Measurements from ENCODE around the gene UGT1A6.

DNA sequence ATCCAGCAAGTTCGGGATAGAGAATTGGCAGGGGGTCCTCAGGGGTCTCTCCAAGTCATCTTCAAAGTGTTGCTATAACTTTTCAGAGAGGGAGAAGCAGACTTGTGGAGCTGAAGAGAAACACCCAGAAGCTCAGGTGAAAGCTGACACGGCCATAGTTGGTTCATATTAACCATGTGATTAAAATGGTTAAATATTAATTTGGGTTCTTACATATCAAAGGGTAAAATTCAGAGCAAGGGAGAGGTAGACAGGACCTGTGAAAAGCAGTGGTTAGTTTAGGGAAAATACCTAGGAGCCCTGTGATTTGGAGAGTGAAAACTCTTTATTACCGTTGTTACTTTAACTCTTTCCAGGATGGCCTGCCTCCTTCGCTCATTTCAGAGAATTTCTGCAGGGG lies at the start of gene UGT1A6:
- TF ChIP-seq, protein P1, sequence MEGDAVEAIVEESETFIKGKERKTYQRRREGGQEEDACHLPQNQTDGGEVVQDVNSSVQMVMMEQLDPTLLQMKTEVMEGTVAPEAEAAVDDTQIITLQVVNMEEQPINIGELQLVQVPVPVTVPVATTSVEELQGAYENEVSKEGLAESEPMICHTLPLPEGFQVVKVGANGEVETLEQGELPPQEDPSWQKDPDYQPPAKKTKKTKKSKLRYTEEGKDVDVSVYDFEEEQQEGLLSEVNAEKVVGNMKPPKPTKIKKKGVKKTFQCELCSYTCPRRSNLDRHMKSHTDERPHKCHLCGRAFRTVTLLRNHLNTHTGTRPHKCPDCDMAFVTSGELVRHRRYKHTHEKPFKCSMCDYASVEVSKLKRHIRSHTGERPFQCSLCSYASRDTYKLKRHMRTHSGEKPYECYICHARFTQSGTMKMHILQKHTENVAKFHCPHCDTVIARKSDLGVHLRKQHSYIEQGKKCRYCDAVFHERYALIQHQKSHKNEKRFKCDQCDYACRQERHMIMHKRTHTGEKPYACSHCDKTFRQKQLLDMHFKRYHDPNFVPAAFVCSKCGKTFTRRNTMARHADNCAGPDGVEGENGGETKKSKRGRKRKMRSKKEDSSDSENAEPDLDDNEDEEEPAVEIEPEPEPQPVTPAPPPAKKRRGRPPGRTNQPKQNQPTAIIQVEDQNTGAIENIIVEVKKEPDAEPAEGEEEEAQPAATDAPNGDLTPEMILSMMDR (conservative IDR thresholded peaks at IDR 0.05; ENCODE audit: low read depth in 2 of 2) = no peak
- TF ChIP-seq, protein P2, sequence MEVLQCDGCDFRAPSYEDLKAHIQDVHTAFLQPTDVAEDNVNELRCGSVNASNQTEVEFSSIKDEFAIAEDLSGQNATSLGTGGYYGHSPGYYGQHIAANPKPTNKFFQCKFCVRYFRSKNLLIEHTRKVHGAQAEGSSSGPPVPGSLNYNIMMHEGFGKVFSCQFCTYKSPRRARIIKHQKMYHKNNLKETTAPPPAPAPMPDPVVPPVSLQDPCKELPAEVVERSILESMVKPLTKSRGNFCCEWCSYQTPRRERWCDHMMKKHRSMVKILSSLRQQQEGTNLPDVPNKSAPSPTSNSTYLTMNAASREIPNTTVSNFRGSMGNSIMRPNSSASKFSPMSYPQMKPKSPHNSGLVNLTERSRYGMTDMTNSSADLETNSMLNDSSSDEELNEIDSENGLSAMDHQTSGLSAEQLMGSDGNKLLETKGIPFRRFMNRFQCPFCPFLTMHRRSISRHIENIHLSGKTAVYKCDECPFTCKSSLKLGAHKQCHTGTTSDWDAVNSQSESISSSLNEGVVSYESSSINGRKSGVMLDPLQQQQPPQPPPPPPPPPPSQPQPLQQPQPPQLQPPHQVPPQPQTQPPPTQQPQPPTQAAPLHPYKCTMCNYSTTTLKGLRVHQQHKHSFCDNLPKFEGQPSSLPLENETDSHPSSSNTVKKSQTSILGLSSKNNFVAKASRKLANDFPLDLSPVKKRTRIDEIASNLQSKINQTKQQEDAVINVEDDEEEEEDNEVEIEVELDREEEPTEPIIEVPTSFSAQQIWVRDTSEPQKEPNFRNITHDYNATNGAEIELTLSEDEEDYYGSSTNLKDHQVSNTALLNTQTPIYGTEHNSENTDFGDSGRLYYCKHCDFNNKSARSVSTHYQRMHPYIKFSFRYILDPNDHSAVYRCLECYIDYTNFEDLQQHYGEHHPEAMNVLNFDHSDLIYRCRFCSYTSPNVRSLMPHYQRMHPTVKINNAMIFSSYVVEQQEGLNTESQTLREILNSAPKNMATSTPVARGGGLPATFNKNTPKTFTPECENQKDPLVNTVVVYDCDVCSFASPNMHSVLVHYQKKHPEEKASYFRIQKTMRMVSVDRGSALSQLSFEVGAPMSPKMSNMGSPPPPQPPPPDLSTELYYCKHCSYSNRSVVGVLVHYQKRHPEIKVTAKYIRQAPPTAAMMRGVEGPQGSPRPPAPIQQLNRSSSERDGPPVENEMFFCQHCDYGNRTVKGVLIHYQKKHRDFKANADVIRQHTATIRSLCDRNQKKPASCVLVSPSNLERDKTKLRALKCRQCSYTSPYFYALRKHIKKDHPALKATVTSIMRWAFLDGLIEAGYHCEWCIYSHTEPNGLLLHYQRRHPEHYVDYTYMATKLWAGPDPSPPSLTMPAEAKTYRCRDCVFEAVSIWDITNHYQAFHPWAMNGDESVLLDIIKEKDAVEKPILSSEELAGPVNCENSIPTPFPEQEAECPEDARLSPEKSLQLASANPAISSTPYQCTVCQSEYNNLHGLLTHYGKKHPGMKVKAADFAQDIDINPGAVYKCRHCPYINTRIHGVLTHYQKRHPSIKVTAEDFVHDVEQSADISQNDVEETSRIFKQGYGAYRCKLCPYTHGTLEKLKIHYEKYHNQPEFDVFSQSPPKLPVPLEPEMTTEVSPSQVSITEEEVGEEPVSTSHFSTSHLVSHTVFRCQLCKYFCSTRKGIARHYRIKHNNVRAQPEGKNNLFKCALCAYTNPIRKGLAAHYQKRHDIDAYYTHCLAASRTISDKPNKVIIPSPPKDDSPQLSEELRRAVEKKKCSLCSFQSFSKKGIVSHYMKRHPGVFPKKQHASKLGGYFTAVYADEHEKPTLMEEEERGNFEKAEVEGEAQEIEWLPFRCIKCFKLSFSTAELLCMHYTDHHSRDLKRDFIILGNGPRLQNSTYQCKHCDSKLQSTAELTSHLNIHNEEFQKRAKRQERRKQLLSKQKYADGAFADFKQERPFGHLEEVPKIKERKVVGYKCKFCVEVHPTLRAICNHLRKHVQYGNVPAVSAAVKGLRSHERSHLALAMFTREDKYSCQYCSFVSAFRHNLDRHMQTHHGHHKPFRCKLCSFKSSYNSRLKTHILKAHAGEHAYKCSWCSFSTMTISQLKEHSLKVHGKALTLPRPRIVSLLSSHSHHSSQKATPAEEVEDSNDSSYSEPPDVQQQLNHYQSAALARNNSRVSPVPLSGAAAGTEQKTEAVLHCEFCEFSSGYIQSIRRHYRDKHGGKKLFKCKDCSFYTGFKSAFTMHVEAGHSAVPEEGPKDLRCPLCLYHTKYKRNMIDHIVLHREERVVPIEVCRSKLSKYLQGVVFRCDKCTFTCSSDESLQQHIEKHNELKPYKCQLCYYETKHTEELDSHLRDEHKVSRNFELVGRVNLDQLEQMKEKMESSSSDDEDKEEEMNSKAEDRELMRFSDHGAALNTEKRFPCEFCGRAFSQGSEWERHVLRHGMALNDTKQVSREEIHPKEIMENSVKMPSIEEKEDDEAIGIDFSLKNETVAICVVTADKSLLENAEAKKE (CRISPR knock-in tag; IDR thresholded peaks at IDR 0.05) = no peak
- TF ChIP-seq EZH2 (IDR thresholded peaks at IDR 0.05; ENCODE audit: low read depth, unreplicated experiment) (no peak), EZH2phosphoT487 (IDR thresholded peaks at IDR 0.05; ENCODE audit: unreplicated experiment) (no peak), POLR2AphosphoS5 (IDR thresholded peaks at IDR 0.05; ENCODE audit: low read depth) (no peak), CREB1 (CRISPR knock-in tag; IDR thresholded peaks at IDR 0.05; ENCODE audit: low read depth) (no peak), JUNB (IDR thresholded peaks at IDR 0.05; ENCODE audit: unreplicated experiment) (no peak), ZNF331 (CRISPR knock-in tag; IDR thresholded peaks at IDR 0.05; ENCODE audit: low read depth) (no peak), NANOG (IDR thresholded peaks at IDR 0.05; ENCODE audit: borderline replicate concordance) (no peak), STAT1 (IDR thresholded peaks at IDR 0.05; ENCODE audit: unreplicated experiment) (no peak)
- TF ChIP-seq, protein P3, sequence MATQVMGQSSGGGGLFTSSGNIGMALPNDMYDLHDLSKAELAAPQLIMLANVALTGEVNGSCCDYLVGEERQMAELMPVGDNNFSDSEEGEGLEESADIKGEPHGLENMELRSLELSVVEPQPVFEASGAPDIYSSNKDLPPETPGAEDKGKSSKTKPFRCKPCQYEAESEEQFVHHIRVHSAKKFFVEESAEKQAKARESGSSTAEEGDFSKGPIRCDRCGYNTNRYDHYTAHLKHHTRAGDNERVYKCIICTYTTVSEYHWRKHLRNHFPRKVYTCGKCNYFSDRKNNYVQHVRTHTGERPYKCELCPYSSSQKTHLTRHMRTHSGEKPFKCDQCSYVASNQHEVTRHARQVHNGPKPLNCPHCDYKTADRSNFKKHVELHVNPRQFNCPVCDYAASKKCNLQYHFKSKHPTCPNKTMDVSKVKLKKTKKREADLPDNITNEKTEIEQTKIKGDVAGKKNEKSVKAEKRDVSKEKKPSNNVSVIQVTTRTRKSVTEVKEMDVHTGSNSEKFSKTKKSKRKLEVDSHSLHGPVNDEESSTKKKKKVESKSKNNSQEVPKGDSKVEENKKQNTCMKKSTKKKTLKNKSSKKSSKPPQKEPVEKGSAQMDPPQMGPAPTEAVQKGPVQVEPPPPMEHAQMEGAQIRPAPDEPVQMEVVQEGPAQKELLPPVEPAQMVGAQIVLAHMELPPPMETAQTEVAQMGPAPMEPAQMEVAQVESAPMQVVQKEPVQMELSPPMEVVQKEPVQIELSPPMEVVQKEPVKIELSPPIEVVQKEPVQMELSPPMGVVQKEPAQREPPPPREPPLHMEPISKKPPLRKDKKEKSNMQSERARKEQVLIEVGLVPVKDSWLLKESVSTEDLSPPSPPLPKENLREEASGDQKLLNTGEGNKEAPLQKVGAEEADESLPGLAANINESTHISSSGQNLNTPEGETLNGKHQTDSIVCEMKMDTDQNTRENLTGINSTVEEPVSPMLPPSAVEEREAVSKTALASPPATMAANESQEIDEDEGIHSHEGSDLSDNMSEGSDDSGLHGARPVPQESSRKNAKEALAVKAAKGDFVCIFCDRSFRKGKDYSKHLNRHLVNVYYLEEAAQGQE (IDR thresholded peaks at IDR 0.05; ENCODE audit: unreplicated experiment) = no peak
- TF ChIP-seq, protein P4, sequence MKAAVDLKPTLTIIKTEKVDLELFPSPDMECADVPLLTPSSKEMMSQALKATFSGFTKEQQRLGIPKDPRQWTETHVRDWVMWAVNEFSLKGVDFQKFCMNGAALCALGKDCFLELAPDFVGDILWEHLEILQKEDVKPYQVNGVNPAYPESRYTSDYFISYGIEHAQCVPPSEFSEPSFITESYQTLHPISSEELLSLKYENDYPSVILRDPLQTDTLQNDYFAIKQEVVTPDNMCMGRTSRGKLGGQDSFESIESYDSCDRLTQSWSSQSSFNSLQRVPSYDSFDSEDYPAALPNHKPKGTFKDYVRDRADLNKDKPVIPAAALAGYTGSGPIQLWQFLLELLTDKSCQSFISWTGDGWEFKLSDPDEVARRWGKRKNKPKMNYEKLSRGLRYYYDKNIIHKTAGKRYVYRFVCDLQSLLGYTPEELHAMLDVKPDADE (IDR thresholded peaks at IDR 0.05) = no peak

Measured in GM23338 (cell line).